Panc1 (cell line): Measurements from ENCODE around the gene PEX10. TPM values are rescaled to one million over a fixed set of nuclear protein-coding genes. Genes with fewer than 3 reads are reported as not detected.

Source experiments
- ATAC-seq: fragments of 200-7000 bp; cut with Tn5 transposase; 2 replicates; pipeline ENCODE4 v1.9.1; 2020; ENCODE audit warnings: mild to moderate bottlenecking, moderate library complexity
- BruUV-seq: library from RNA; stranded (reverse); fragments of 400-500 nt; replicated peaks from 2 replicates; lab custom pipeline; 2021; lab: Mats Ljungman, UMichigan
- CTCF ChIA-PET: fragments of 300-600 bp; sonication (Branson Sonifier 250); formaldehyde crosslinking; loops from one replicate; lab custom pipeline; 2022; ENCODE audit warnings: antibody characterized with exemption; lab: Charles Lee
- POLR2A ChIA-PET: fragments of 300-600 bp; sonication (Branson Sonifier 250); formaldehyde crosslinking; loops from one replicate; lab custom pipeline; 2022; ENCODE audit warnings: antibody characterized with exemption; lab: Charles Lee
- DNase-seq: peaks from one replicate; pipeline ENCODE4 v3.0.0-alpha.2; 2010; ENCODE audit warnings: low read depth, low spot score
- H3K27ac ChIP-seq: 2 replicates; pipeline ENCODE4 v1.5.1; 2011; ENCODE audit warnings: mild to moderate bottlenecking, low read length, inconsistent platforms
- H3K27me3 ChIP-seq: fragments of 200-500 bp; sonication (Bioruptor generic); 2 replicates; pipeline ENCODE4 v1.6.0; 2014; ENCODE audit warnings: low read length, inconsistent platforms; ENCODE audit not compliant: control insufficient read depth, insufficient read depth
- H3K36me3 ChIP-seq: fragments of 200-500 bp; sonication (Bioruptor generic); 2 replicates; pipeline ENCODE4 v1.5.1; 2014; ENCODE audit warnings: inconsistent platforms, mild to moderate bottlenecking, low read length, moderate library complexity; ENCODE audit not compliant: control insufficient read depth, insufficient read depth
- H3K4me1 ChIP-seq: 2 replicates; pipeline ENCODE4 v1.5.1; 2011; ENCODE audit warnings: inconsistent platforms, mild to moderate bottlenecking, low read length, moderate library complexity; ENCODE audit not compliant: control insufficient read depth, insufficient read depth
- H3K4me3 ChIP-seq, 2 experiments: 2 replicates each; pipeline ENCODE4 v1.5.1; 2011 to 2012; ENCODE audit warnings: low read depth in 2 of 2, low read length in 2 of 2, mild to moderate bottlenecking in 2 of 2, inconsistent platforms in 1 of 2, moderate library complexity in 1 of 2
- H3K9me3 ChIP-seq: fragments of 200-500 bp; sonication (Bioruptor generic); 2 replicates; pipeline ENCODE4 v1.5.1; 2014; ENCODE audit warnings: low read depth, mild to moderate bottlenecking, inconsistent platforms, low read length, moderate library complexity; ENCODE audit not compliant: control insufficient read depth, insufficient read depth
- CTCF ChIP-seq: fragments of 450-650 bp; IDR thresholded peaks from 2 replicates; pipeline ENCODE4 v1.5.1; 2017; ENCODE audit warnings: mild to moderate bottlenecking
- POLR2AphosphoS5 ChIP-seq: IDR thresholded peaks from 2 replicates; pipeline ENCODE4 v1.6.1; 2012; ENCODE audit warnings: mild to moderate bottlenecking, low read depth, low read length, moderate library complexity
- SIN3A ChIP-seq: IDR thresholded peaks from 2 replicates; pipeline ENCODE4 v1.6.1; 2012; ENCODE audit warnings: low read depth, mild to moderate bottlenecking, low read length, moderate library complexity, borderline replicate concordance; ENCODE audit not compliant: insufficient read depth
- TCF7L2 ChIP-seq: IDR thresholded peaks from 2 replicates; pipeline ENCODE4 v1.6.1; 2011; ENCODE audit warnings: mild to moderate bottlenecking, low read depth, low read length, inconsistent platforms
- in situ Hi-C: cut with HindIII; loops from 2 replicates; pipeline ENCODE4 v1.10.0; 2016; ENCODE audit warnings: low sequenced_read_pairs, low pct_unique_long_range_greater_than_20kb
- intact Hi-C: fragments of 100-400 bp; cut with micrococcal nuclease; formaldehyde crosslinking; loops from one replicate; pipeline ENCODE4 v1.10.0; 2022; ENCODE audit not compliant: unreplicated experiment
- total RNA-seq: library from RNA; stranded (reverse); gene quantifications from one replicate; pipeline ENCODE4 v1.2.1, GENCODE V29; 2021; ENCODE audit not compliant: unreplicated experiment
- TF ChIP-seq, protein P1 (sequence below), 2 experiments: IDR thresholded peaks; 2 replicates each; pipeline ENCODE4 v1.6.1; 2011 to 2012; ENCODE audit warnings: low read depth in 2 of 2, control low read depth in 1 of 2, low read length in 1 of 2, mild to moderate bottlenecking in 1 of 2, moderate library complexity in 1 of 2; ENCODE audit not compliant: insufficient read depth in 1 of 2

PEX10 gene
- total RNA-seq, 1 experiment from 2014 or later, result 49.8 TPM

GRCh38 chr1:2417833-2418225 lies 5.5 kb upstream of the PEX10 start:
- Histone ChIP-seq H3K27ac (0 out of 2 replicates have a peak overlapping the region, but pooled peaks have one; percentile 17), H3K27me3 (no peaks in the 10 kb centered on the region), H3K4me3 (no peak overlapping the region), H3K9me3 (no peaks in the 10 kb centered on the region), H3K36me3 (no peaks in the 10 kb centered on the region), H3K4me1 (peaks cover 33% of the 10 kb centered on the region)
- no peak for ATAC-seq
- TF ChIP-seq POLR2AphosphoS5 (no peak), CTCF (no peak), SIN3A (no peak), TCF7L2 (no peak)
- TF ChIP-seq, protein P1, sequence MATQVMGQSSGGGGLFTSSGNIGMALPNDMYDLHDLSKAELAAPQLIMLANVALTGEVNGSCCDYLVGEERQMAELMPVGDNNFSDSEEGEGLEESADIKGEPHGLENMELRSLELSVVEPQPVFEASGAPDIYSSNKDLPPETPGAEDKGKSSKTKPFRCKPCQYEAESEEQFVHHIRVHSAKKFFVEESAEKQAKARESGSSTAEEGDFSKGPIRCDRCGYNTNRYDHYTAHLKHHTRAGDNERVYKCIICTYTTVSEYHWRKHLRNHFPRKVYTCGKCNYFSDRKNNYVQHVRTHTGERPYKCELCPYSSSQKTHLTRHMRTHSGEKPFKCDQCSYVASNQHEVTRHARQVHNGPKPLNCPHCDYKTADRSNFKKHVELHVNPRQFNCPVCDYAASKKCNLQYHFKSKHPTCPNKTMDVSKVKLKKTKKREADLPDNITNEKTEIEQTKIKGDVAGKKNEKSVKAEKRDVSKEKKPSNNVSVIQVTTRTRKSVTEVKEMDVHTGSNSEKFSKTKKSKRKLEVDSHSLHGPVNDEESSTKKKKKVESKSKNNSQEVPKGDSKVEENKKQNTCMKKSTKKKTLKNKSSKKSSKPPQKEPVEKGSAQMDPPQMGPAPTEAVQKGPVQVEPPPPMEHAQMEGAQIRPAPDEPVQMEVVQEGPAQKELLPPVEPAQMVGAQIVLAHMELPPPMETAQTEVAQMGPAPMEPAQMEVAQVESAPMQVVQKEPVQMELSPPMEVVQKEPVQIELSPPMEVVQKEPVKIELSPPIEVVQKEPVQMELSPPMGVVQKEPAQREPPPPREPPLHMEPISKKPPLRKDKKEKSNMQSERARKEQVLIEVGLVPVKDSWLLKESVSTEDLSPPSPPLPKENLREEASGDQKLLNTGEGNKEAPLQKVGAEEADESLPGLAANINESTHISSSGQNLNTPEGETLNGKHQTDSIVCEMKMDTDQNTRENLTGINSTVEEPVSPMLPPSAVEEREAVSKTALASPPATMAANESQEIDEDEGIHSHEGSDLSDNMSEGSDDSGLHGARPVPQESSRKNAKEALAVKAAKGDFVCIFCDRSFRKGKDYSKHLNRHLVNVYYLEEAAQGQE (IDR thresholded peaks at IDR 0.05; ENCODE audit: insufficient read depth in 1 of 2, low read depth in 2 of 2, low read length in 1 of 2), result no peak
- intact Hi-C loops, result loop anchor here (10.0 kb wide), 1 partner anchor 57 kb away; the partner anchor contains the start of gene PLCH2
- no TSS peak for BruUV-seq
- ChIA-PET POLR2A (no interaction called here), CTCF (no interaction called here)
- in situ Hi-C loops, result no loop called here
- DNase-seq, result no peak

DNA sequence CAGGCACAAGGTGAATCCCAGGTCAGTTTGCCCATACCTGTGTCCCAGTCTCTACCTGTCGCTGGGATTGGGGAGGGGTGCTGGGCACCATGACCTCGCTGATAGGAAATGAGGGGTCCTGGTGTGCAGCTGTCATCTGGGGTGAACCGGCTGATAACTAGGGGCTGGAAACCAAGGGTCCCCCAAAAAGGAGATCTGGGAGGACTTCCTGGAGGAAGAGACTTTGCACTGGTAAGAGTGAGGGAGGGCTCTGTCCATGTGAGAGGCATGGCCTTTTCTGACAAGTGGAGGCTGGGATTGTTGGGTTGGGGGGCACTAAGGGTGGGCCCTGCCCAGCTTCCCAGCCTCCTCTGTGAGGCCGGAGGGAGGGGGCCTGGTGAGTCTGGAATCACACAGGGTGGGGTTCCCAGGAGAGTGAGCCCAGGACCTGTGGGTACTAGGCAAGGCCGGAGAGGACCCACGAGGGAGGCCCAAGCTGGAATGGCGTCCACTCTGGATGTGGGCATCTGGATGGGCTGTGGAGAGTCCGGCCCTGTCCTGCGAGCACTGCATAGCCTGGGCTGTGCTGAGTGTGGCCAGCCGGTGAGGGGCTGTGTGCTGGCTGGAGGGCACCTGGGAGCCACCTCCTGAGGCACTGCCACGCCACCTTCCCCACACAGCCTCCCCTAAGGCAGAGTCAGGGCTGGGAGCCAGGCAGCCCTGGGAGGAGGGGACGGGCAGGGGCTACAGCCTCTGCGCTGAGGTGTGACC lies 4.9 kb upstream of the PEX10 start:
- Histone ChIP-seq H3K9me3 (no peaks in the 10 kb centered on the region), H3K4me1 (peaks cover 33% of the 10 kb centered on the region), H3K27ac (0 out of 2 replicates have a peak overlapping the region, but pooled peaks have one; percentile 17), H3K36me3 (no peaks in the 10 kb centered on the region), H3K4me3 (no peak overlapping the region), H3K27me3 (no peaks in the 10 kb centered on the region)
- no peak for ATAC-seq
- CTCF ChIA-PET, result no interaction called here
- TF ChIP-seq TCF7L2 (no peak), POLR2AphosphoS5 (no peak)
- in situ Hi-C loops (no loop called here), intact Hi-C loops (loop anchor here (10.0 kb wide), 1 partner anchor 58 kb away; the partner anchor contains the start of gene PLCH2)
- POLR2A ChIA-PET, result no interaction called here
- BruUV-seq, result no TSS peak
- no peak for DNase-seq

- Histone ChIP-seq H3K9me3 (no peaks in the 10 kb centered on the region), H3K27me3 (no peaks in the 10 kb centered on the region), H3K27ac (no peak overlapping the region), H3K36me3 (no peaks in the 10 kb centered on the region), H3K4me3 (no peak overlapping the region), H3K4me1 (peaks cover 33% of the 10 kb centered on the region)
- intact Hi-C loops (loop anchor here (10.0 kb wide), 1 partner anchor 58 kb away; the partner anchor contains the start of gene PLCH2), in situ Hi-C loops (no loop called here)
- TF ChIP-seq SIN3A (no peak), CTCF (no peak), TCF7L2 (no peak), POLR2AphosphoS5 (no peak)
- TF ChIP-seq, protein P1 (IDR thresholded peaks at IDR 0.05; ENCODE audit: insufficient read depth in 1 of 2, low read depth in 2 of 2, low read length in 1 of 2), result no peak
- ChIA-PET CTCF (interaction anchor here (1.7 kb wide), 1 partner anchor 13 kb away, joined by 8 read pairs; no protein-coding TSS in a partner anchor), POLR2A (no interaction called here)
- DNase-seq (no peak), ATAC-seq (no peak)
- BruUV-seq, result no TSS peak
Measured at GRCh38 chr1:2416403-2416802, 4.0 kb upstream of the PEX10 start.
